AG04450 (cell line): ENCODE data around the gene CCDC192. TPM values are rescaled to one million over a fixed set of nuclear protein-coding genes. Genes with fewer than 3 reads are reported as not detected.

Source experiments
- CTCF ChIA-PET: fragments of 300-600, 350-600 bp; formaldehyde crosslinking; extraction: SDS; loops from one replicate; lab custom pipeline; 2022; ENCODE audit warnings: antibody characterized with exemption, inconsistent platforms; lab: Charles Lee
- POLR2A ChIA-PET: fragments of 350-600 bp; formaldehyde crosslinking; extraction: SDS; loops from one replicate; lab custom pipeline; 2021; ENCODE audit warnings: antibody characterized with exemption, inconsistent platforms; lab: Yijun Ruan, JAX
- DNase-seq: peaks from one replicate; pipeline ENCODE4 v3.0.0-alpha.2; 2011; ENCODE audit warnings: low read depth, low spot score
- H3K27ac ChIP-seq: one replicate; pipeline ENCODE4 v1.5.1; 2012; ENCODE audit warnings: low read depth, low read length, control low read depth
- H3K27me3 ChIP-seq: one replicate; pipeline ENCODE4 v1.6.0; 2012; ENCODE audit warnings: low read length; ENCODE audit not compliant: control insufficient read depth, insufficient read depth
- H3K4me3 ChIP-seq: 2 replicates; pipeline ENCODE4 v1.5.1; 2011; ENCODE audit warnings: mild to moderate bottlenecking, low read depth, low read length, control low read depth
- H3K9me3 ChIP-seq: 2 replicates; pipeline ENCODE4 v1.5.1; 2012; ENCODE audit warnings: low read length; ENCODE audit not compliant: control insufficient read depth, insufficient read depth
- polyA plus RNA-seq: library from polyadenylated mRNA; depleted of rRNA; stranded (reverse); fragments of >200 nt; gene quantifications from 2 replicates; pipeline ENCODE4 v1.2.3, GENCODE V29; 2011
- TF ChIP-seq, protein P1 (sequence below): IDR thresholded peaks from 2 replicates; pipeline ENCODE4 v1.5.1; 2011; ENCODE audit warnings: low read depth, low read length, control low read depth, inconsistent platforms

CCDC192 gene
- polyA plus RNA-seq, 1 experiment, result not detected

- ChIA-PET CTCF (no interaction called here), POLR2A (no interaction called here)
- no peak overlapping the region for H3K27ac ChIP-seq
Observed at GRCh38 chr5:127680595-127680994, 22.6 kb upstream of the CCDC192 start.

GRCh38 chr5:127683008-127683407, 20.2 kb upstream of the CCDC192 start:
- CTCF ChIA-PET, result no interaction called here
- TF ChIP-seq, protein P1, sequence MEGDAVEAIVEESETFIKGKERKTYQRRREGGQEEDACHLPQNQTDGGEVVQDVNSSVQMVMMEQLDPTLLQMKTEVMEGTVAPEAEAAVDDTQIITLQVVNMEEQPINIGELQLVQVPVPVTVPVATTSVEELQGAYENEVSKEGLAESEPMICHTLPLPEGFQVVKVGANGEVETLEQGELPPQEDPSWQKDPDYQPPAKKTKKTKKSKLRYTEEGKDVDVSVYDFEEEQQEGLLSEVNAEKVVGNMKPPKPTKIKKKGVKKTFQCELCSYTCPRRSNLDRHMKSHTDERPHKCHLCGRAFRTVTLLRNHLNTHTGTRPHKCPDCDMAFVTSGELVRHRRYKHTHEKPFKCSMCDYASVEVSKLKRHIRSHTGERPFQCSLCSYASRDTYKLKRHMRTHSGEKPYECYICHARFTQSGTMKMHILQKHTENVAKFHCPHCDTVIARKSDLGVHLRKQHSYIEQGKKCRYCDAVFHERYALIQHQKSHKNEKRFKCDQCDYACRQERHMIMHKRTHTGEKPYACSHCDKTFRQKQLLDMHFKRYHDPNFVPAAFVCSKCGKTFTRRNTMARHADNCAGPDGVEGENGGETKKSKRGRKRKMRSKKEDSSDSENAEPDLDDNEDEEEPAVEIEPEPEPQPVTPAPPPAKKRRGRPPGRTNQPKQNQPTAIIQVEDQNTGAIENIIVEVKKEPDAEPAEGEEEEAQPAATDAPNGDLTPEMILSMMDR, result no peak
- H3K9me3 ChIP-seq, result no peaks in the 10 kb centered on the region
- POLR2A ChIA-PET, result no interaction called here
- no peaks in the 10 kb centered on the region for H3K27me3 ChIP-seq
- H3K27ac ChIP-seq, result no peak overlapping the region
- H3K4me3 ChIP-seq, result no peak overlapping the region
- DNase-seq, result no peak

More at GRCh38 chr5:127680595-127680994, 22.6 kb upstream of the CCDC192 start:
- TF ChIP-seq, protein P1, result no peak
- Histone ChIP-seq H3K4me3 (no peak overlapping the region), H3K27me3 (no peaks in the 10 kb centered on the region), H3K9me3 (no peaks in the 10 kb centered on the region)
- no peak for DNase-seq

DNA sequence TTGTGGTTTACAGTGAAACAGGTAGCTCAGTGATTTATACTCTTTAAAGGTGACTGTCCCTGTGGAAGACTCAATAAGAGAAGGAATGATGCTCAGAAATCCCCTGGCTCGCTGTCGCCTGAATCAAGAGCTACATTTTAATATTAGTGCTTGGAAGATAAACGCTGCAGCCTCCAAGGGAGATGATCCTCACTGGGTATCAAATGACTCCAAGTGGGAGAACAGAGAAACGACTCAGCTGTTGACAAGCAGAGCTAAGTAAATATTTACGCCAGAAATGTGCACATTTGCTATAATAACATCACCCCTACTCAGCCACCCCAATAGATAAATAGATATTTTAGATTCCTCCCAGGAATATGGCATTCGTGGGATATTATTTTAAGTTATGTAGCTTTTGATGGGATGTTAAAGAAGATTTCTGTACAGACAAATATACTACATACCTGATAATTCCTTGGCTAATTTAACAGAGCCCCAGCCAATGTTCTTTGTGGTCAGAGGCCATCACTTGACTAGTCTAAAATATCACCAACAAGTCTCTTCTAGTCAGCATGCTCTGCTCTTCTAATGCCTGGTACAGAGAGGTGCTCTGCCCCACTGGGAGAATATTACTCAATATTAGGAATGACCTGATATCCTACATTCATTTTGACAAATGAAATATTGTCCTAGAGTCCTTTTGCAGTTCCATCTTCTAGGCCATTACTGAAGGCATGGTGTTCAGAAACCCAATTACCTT, 18.3 kb upstream of the CCDC192 start:
- DNase-seq, result no peak
- no peak overlapping the region for H3K27ac ChIP-seq
- no peak overlapping the region for H3K4me3 ChIP-seq
- no peaks in the 10 kb centered on the region for H3K27me3 ChIP-seq
- POLR2A ChIA-PET, result no interaction called here
- H3K9me3 ChIP-seq, result no peaks in the 10 kb centered on the region
- TF ChIP-seq, protein P1, result no peak
- CTCF ChIA-PET, result interaction anchor here (0.7 to 1.2 kb wide), 3 partner anchors 121 to 517 kb away, joined by 3 to 7 read pairs (median 4); no protein-coding TSS in a partner anchor

DNA sequence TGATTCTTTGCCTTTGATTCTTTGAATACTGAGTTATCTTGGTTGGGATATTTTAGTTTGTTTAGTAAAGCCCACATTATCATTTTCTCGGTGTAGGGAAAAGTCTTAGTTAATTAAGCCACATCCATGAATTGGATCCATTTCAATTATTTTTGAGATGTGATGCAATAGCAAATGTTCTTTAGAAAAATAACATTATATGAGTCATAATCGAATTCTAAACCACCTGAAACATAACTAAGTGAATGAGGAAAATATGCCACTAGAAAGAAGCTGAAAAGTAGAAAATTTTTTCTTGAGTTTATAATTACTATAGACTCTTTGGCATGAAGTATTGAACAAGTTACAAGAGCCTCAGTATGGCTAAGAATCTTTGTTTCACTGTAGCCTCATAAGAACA, 17.5 kb upstream of the CCDC192 start:
- Histone ChIP-seq H3K27me3 (no peaks in the 10 kb centered on the region), H3K9me3 (no peaks in the 10 kb centered on the region), H3K27ac (no peak overlapping the region), H3K4me3 (no peak overlapping the region)
- DNase-seq, result no peak
- TF ChIP-seq, protein P1, result no peak
- POLR2A ChIA-PET, result no interaction called here
- CTCF ChIA-PET, result no interaction called here

- H3K9me3 ChIP-seq, result no peaks in the 10 kb centered on the region
- DNase-seq, result no peak
- no peak overlapping the region for H3K27ac ChIP-seq
- CTCF ChIA-PET, result no interaction called here
- no peak overlapping the region for H3K4me3 ChIP-seq
- POLR2A ChIA-PET, result no interaction called here
- TF ChIP-seq, protein P1, result no peak
- no peaks in the 10 kb centered on the region for H3K27me3 ChIP-seq
Observed at GRCh38 chr5:127686424-127686823, 16.8 kb upstream of the CCDC192 start.
